Activated T-helper 2 cell treated with anti-CD3 and anti-CD28 coated beads, Interferon-gamma antibody, Interleukin-2, Interleukin-4, amounts not matched to agents 10 μg/mL and 5 μg/mL and 100 μg/mL, durations not matched to agents 14 hours and 24 hours and 36 hours (primary cell): ENCODE data around the gene GOLGA8J. TPM values are rescaled to one million over a fixed set of nuclear protein-coding genes. Genes with fewer than 3 reads are reported as not detected.
"Not testable (repeated sequence)": the region's sequence is repeated elsewhere in the genome, so short reads cannot be mapped to it uniquely, and the experiment has no call there.

Source experiments
- DNase-seq: peaks from one replicate; pipeline ENCODE4 v3.0.0; 2021; ENCODE audit warnings: low spot score
- H3K27ac Mint-ChIP-seq: one replicate; pipeline ENCODE4 v1.8.0; 2021; ENCODE audit warnings: mixed read lengths
- H3K27me3 Mint-ChIP-seq: one replicate; pipeline ENCODE4 v1.8.0; 2021; ENCODE audit warnings: low read depth, mixed read lengths
- H3K36me3 Mint-ChIP-seq: one replicate; pipeline ENCODE4 v1.8.0; 2021; ENCODE audit warnings: low read depth, mixed read lengths
- H3K4me1 Mint-ChIP-seq: one replicate; pipeline ENCODE4 v1.8.0; 2021; ENCODE audit warnings: low read depth, mixed read lengths
- H3K4me3 Mint-ChIP-seq: one replicate; pipeline ENCODE4 v1.8.0; 2021; ENCODE audit warnings: low read depth, mild to moderate bottlenecking, moderate library complexity, mixed read lengths
- H3K9me3 Mint-ChIP-seq: one replicate; pipeline ENCODE4 v1.8.0; 2021; ENCODE audit warnings: mixed read lengths
- intact Hi-C: fragments of 100-400 bp; cut with micrococcal nuclease; formaldehyde crosslinking; loops from one replicate; pipeline ENCODE4 v1.15.1; 2023
- total RNA-seq: library from RNA; stranded (reverse); gene quantifications from 2 replicates; pipeline ENCODE4 v1.2.3, GENCODE V29; 2022

Gene GOLGA8J, protein sequence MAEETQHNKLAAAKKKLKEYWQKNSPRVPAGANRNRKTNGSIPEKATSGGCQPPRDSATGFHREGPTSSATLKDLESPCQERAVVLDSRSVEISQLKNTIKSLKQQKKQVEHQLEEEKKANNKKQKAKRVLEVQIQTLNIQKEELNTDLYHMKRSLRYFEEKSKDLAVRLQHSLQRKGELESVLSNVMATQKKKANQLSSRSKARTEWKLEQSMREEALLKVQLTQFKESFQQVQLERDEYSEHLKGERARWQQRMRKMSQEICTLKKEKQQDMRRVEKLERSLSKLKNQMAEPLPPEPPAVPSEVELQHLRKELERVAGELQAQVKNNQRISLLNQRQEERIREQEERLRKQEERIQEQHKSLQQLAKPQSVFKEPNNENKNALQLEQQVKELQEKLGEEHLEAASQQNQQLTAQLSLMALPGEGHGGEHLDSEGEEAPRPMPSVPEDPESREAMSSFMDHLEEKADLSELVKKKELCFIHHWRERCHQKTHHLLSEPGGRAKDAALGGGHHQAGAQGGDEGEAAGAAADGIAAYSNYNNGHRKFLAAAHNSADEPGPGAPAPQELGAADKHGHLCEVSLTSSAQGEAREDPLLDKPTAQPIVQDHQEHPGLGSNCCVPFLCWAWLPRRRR
- total RNA-seq = not detected in 2 replicates

DNA sequence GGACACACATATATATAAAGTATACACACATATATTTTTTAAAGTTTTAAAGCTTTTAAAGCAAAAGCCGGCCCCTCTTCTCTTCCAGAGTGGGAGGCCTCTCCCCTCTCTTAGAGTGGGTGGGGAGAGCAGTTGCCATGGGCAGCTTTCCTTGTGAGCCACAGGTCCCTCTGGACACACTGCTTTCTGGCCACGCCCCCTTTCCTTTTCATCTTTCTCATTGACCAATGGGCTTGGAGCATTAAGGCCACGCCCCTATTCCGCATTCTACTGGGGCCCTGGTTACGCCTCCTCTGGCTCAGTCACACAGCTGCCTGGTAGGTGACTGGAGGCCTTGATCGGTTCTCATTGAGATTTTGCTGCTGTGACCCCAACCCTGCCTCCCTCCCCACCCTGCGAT lies at the start of gene GOLGA8J:
TSS of gene GOLGA8J (plus strand) at position 301 of the 400 bp plus-strand sequence. CDS start at position 399, 98 bp downstream.
- intact Hi-C loops, H3K4me1 Mint-ChIP-seq, H3K36me3 Mint-ChIP-seq, H3K4me3 Mint-ChIP-seq, H3K9me3 Mint-ChIP-seq, H3K27ac Mint-ChIP-seq, H3K27me3 Mint-ChIP-seq, DNase-seq: not testable (repeated sequence)

DNA sequence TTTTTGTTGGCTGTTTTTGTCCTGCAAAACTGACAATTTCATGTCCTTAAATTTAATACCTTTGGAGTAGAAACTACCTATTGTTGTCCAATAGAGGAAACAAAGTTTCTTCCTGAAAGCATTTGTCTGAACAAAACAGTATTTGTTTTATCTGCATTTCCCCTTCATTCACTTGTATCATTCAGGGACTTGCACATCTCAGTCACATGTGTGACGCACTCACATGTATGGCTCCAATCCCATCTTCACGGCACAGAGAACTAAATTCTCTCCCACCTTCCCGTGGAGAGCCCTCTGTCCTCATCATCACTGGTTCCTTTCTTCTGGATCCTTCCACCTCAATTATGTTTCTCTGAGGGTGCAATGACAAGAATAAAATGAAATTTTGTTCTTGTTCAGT lies 49.5 kb upstream of the GOLGA8J start:
- no peak for DNase-seq
- Mint-ChIP-seq H3K27me3 (no peaks in the 10 kb centered on the region), H3K36me3 (no peaks in the 10 kb centered on the region), H3K4me3 (no peak overlapping the region), H3K4me1 (no peaks in the 10 kb centered on the region), H3K27ac (no peak overlapping the region), H3K9me3 (no peaks in the 10 kb centered on the region)
- intact Hi-C loops = no loop called here

DNA sequence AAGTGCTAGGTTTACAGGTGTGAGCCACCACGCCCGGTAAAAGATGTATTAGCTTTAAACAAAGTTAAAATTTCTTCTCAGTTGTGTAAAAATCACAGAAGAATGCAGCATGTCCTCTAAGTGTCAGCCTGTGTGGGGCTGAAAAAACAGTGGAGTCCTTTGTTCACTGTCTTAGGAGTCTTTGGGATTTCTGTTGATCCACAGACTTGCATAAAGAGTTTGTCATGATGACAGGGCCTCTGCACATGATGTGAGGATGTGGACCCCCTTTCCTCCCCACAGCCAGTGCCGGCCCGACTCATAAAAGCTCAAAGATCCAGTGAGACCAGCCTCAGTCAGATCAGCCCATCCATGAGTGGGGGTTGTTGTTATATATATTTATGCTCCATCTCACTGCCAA lies 49.0 kb upstream of the GOLGA8J start:
- H3K27ac Mint-ChIP-seq = no peak overlapping the region
- no peaks in the 10 kb centered on the region for H3K27me3 Mint-ChIP-seq
- intact Hi-C loops = no loop called here
- no peaks in the 10 kb centered on the region for H3K36me3 Mint-ChIP-seq
- no peak overlapping the region for H3K4me3 Mint-ChIP-seq
- H3K4me1 Mint-ChIP-seq = no peaks in the 10 kb centered on the region
- DNase-seq = no peak
- H3K9me3 Mint-ChIP-seq = no peaks in the 10 kb centered on the region

DNA sequence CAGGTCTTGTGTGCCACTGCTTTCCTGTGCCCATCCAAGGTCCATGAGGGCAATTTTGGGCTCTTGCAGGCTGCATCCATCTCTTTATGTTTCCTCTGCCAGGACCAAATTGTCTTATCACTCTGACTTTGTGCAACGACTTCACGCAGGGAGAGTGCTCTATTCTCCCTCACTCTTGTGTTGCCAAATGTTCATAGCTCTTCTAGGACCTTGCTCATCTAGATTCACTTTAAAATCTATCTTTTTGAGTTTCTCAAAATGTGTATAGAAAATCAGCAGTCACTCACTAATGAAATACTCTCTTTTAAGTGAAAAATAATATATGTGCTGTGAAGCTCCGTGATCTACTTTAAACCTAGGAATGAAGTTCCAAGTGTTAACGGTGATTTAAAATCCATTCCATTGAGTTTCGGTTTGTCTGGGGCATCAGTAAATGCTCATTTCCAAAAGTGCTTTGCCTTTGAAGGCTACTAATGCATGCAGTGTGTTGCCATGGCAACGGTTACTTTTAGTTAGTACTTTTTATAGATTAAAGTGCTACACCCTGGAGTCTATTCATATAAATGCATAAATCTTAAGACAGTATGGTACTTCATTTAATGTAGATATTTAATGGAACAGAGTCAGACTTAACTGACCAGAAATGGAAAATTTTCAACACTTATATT lies 46.6 kb upstream of the GOLGA8J start:
- no peaks in the 10 kb centered on the region for H3K27me3 Mint-ChIP-seq
- intact Hi-C loops = no loop called here

DNA sequence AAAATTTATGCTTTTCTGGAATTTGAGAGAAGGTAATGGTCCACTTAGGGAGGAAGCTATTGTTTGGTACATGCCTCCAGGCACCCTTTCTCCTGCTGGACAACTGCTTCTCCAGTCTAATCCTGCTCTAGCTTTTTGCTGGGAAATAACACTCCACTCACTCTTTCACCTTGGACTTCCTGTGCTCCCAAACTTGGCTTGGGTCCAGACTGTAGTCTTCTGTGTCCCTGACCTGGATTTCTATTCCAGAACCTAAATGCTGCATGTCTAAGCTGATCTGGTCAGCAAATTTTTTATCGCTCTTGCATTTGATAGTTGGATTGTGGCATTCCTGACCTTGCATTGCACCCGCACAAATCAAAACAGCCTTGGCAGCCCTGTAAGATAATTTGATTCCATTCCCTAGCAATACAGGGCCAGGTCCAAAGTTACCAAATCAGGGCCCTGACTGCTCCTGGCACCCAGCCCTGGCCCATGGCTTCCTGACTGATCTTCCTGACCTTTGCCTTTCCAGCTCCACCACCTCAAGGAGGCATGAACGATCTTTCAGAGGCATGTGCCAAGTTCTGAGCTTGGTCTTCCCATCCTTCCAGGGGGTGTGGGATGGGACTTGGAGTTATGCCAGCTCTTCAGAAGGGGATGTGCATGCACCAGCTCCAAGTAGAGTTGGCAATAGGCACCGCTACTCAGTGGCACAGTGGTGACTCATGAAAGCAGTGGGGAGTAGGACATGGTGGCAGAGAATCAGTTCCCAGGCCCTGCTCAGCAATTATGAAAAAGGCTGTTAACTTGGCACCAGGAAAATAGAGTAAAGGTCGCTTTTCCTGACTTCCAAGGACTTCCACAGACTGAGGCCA lies 43.9 kb upstream of the GOLGA8J start:
- no peaks in the 10 kb centered on the region for H3K9me3 Mint-ChIP-seq
- no peaks in the 10 kb centered on the region for H3K27me3 Mint-ChIP-seq
- H3K36me3 Mint-ChIP-seq = no peaks in the 10 kb centered on the region
- intact Hi-C loops = no loop called here
- DNase-seq = no peak
- H3K4me1 Mint-ChIP-seq = no peaks in the 10 kb centered on the region
- H3K4me3 Mint-ChIP-seq = no peak overlapping the region
- H3K27ac Mint-ChIP-seq = no peak overlapping the region

More for the DNA sequence above, 46.6 kb upstream of the GOLGA8J start:
- H3K9me3 Mint-ChIP-seq = no peaks in the 10 kb centered on the region
- H3K4me3 Mint-ChIP-seq = no peak overlapping the region
- no peak for DNase-seq
- H3K36me3 Mint-ChIP-seq = no peaks in the 10 kb centered on the region
- no peaks in the 10 kb centered on the region for H3K4me1 Mint-ChIP-seq
- no peak overlapping the region for H3K27ac Mint-ChIP-seq

DNA sequence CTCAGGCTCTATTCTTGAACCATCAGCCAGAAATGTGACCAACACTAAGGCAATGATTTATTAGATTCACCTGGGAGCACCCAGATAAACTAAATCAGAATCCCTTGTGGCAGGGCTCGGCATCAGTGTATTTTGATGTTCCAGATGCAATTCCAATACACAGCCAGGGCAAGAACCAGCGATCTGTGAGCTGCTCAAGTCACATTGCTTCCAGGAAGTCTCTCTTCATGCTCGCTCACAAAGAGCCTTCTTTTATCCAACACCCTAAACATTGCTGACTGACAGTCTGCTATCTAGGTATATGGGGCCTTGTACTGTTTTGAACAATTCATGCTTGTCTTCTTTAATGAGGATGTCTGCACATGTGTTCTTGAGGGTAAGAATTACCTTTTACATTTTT lies 40.9 kb upstream of the GOLGA8J start:
- Mint-ChIP-seq H3K27ac (no peak overlapping the region), H3K36me3 (no peaks in the 10 kb centered on the region), H3K4me3 (no peak overlapping the region), H3K4me1 (no peaks in the 10 kb centered on the region), H3K27me3 (no peaks in the 10 kb centered on the region), H3K9me3 (no peaks in the 10 kb centered on the region)
- intact Hi-C loops = no loop called here
- DNase-seq = no peak

DNA sequence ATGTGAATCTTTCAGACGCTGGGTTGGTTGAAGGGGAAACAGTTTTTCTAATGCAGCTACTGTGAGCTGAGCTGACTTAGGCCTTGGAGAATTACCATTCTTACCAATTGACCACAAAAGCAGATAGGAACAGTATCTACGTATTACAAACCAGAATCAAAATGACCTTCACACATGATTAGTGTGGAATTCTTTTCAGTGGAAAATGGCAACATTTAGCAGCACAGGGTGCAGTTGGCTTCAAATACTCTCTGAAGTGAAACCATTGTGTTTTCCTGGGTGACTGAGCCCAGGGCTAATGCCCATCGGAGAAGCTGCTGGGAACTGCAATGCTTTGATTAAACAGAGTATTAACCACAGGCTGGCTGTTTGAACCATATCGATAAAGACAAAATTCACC lies 40.2 kb upstream of the GOLGA8J start:
- Mint-ChIP-seq H3K27ac (no peak overlapping the region), H3K4me3 (no peak overlapping the region), H3K36me3 (no peaks in the 10 kb centered on the region), H3K4me1 (no peaks in the 10 kb centered on the region), H3K27me3 (no peaks in the 10 kb centered on the region), H3K9me3 (no peaks in the 10 kb centered on the region)
- DNase-seq = no peak
- intact Hi-C loops = no loop called here

DNA sequence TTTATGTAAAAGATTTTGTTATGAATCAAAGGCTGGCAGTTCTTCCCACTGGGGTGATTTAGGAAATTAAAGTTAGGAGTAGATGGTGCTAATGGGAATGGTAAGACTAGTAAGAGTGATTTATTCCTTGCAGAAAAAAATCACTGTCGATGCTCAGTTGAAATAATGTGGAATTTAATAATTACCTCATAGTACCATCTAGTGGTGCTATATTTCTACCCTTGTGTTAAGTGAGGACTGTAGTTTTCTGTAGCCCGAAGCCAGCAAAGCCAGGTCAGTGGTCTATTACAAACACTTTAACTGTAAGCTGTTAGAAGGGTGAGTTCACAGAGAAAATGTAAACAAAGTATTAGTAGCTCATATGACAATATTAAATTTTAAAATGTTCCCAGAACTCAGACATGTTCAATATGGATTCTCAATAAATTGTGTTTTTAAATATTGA lies 39.5 kb upstream of the GOLGA8J start:
- no peak overlapping the region for H3K27ac Mint-ChIP-seq
- no peaks in the 10 kb centered on the region for H3K36me3 Mint-ChIP-seq
- no peak overlapping the region for H3K4me3 Mint-ChIP-seq
- intact Hi-C loops = no loop called here
- no peaks in the 10 kb centered on the region for H3K27me3 Mint-ChIP-seq
- no peaks in the 10 kb centered on the region for H3K9me3 Mint-ChIP-seq
- DNase-seq = no peak
- no peaks in the 10 kb centered on the region for H3K4me1 Mint-ChIP-seq

DNA sequence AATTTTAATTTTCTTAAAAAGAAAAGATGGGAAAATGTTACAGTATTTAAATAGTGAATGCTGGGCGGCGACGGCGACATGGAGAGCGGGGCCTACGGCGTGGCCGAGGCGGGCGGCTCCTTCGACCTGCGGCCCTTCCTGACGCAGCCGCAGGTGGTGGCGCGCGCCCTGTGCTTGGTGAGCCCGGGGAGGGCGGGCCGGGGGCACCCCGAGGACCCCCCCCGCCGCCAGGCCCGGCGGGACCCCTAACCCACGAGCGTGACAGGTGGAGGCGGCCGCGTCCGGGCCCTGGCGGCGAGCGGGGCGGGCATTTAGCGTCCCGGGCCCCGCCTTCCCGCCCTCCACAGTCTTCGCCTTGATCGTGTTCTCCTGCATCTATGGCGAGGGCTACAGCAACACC lies 38.4 kb upstream of the GOLGA8J start:
- no peaks in the 10 kb centered on the region for H3K9me3 Mint-ChIP-seq

DNA sequence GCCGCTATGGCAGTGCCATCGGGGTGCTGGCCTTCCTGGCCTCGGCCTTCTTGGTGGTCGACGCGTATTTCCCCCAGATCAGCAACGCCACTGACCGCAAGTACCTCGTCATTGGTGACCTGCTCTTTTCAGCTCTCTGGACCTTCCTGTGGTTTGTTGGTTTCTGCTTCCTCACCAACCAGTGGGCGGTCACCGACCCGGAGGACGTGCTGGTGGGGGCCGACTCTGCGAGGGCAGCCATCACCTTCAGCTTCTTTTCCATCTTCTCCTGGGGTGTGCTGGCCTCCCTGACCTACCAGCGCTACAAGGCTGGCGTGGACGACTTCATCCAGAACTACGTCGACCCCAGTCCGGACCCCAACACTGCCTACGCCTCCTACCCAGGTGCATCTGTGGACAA lies 37.9 kb upstream of the GOLGA8J start:
- H3K36me3 Mint-ChIP-seq, intact Hi-C loops, H3K4me3 Mint-ChIP-seq, H3K9me3 Mint-ChIP-seq, H3K27ac Mint-ChIP-seq, H3K4me1 Mint-ChIP-seq, DNase-seq, H3K27me3 Mint-ChIP-seq: not testable (repeated sequence)

More for the DNA sequence above, 38.4 kb upstream of the GOLGA8J start:
- intact Hi-C loops = no loop called here
- no peaks in the 10 kb centered on the region for H3K36me3 Mint-ChIP-seq
- no peak overlapping the region for H3K4me3 Mint-ChIP-seq
- no peaks in the 10 kb centered on the region for H3K27me3 Mint-ChIP-seq
- H3K4me1 Mint-ChIP-seq = no peaks in the 10 kb centered on the region
- no peak for DNase-seq
- H3K27ac Mint-ChIP-seq = no peak overlapping the region

DNA sequence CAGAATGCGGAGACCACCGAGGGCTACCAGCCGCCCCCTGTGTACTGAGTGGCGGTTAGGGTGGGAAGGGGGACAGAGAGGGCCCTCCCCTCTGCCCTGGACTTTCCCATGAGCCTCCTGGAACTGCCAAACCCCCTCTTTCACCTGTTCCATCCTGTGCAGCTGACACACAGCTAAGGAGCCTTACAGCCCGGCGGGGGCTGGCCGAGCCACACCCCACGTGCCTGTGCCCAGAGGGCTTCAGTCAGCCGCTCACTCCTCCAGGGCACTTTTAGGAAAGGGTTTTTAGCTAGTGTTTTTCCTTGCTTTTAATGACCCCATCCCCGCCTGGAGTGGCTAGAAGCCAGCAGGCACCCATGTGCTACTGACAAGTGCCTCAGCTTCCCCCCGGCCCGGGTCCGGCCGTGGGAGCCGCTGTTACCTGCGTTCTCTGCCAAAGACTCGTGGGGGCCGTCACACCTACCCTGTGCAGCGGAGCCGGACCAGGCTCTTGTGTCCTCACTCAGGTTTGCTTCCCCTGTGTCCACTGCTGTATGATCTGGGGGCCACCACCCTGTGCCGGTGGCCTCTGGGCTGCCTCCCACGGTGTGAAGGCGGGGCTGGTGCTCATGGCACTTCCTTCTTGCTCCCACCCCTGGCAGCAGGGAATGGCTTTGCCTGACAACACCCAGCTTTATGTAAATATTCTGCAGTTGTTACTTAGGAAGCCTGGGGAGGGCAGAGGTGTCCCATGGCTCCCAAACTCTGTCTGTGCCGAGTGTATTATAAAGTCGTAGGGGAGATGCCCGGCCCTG lies 37.3 kb upstream of the GOLGA8J start:
- H3K27me3 Mint-ChIP-seq, H3K27ac Mint-ChIP-seq, DNase-seq, H3K36me3 Mint-ChIP-seq, intact Hi-C loops, H3K4me1 Mint-ChIP-seq, H3K4me3 Mint-ChIP-seq, H3K9me3 Mint-ChIP-seq: not testable (repeated sequence)

DNA sequence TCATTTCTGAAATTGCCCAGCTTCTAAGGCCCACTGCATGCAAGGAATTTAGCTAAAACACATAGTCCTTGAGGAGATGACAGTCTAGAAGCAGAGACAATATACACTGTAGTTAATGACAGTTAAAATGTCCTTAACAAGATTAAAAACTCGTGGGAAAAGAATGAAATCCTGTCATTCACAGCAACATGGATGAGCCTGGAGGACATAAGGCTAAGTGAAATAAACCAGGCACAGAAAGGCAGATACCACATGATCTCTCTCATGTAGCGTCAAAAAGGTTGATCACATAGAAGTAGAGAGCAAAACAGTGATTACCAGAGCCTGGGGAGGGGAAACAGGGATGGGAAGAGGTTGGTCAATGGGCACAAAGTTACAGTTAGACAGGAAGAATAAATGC lies 36.3 kb upstream of the GOLGA8J start:
- no peaks in the 10 kb centered on the region for H3K4me1 Mint-ChIP-seq
- no peak overlapping the region for H3K27ac Mint-ChIP-seq
- intact Hi-C loops = no loop called here
- no peaks in the 10 kb centered on the region for H3K27me3 Mint-ChIP-seq
- no peak for DNase-seq
- no peak overlapping the region for H3K4me3 Mint-ChIP-seq
- H3K36me3 Mint-ChIP-seq = no peaks in the 10 kb centered on the region
- no peaks in the 10 kb centered on the region for H3K9me3 Mint-ChIP-seq
